PC-3 (cell line): Measurements from ENCODE around the gene TRIM10. TPM values are rescaled to one million over a fixed set of nuclear protein-coding genes. Genes with fewer than 3 reads are reported as not detected.

ENCODE experiments used
- ATAC-seq: fragments of 200-7000 bp; cut with Tn5 transposase; 2 replicates; pipeline ENCODE4 v1.9.1; 2020; ENCODE audit warnings: mild to moderate bottlenecking, moderate library complexity
- BruUV-seq: library from RNA; stranded (reverse); fragments of 400-500 nt; replicated peaks from 2 replicates; lab custom pipeline; 2021; lab: Mats Ljungman, UMichigan
- CTCF ChIA-PET: fragments of 300-600 bp; sonication (Branson Sonifier 250); formaldehyde crosslinking; loops from one replicate; lab custom pipeline; 2022; ENCODE audit warnings: antibody characterized with exemption; lab: Charles Lee
- POLR2A ChIA-PET: fragments of 300-600 bp; sonication (Branson Sonifier 250); formaldehyde crosslinking; loops from one replicate; lab custom pipeline; 2022; ENCODE audit warnings: antibody characterized with exemption; ENCODE audit not compliant: unreplicated experiment; lab: Charles Lee
- DNase-seq: peaks from one replicate; pipeline ENCODE4 v3.0.0-alpha.2; 2015
- H2AFZ ChIP-seq: fragments of 300-600 bp; sonication (generic); 2 replicates; pipeline ENCODE4 v1.6.0; 2016; ENCODE audit warnings: antibody characterized with exemption, low read length
- H3F3A ChIP-seq: fragments of 300-600 bp; sonication (generic); one replicate; pipeline ENCODE4 v1.6.0; 2017; ENCODE audit warnings: antibody characterized with exemption, low read length, control low read depth, mild to moderate bottlenecking; ENCODE audit not compliant: unreplicated experiment
- H3K27ac ChIP-seq: fragments of 300-600 bp; sonication (generic); 2 replicates; pipeline ENCODE4 v1.5.1; 2016; ENCODE audit warnings: mild to moderate bottlenecking, low read length
- H3K27me3 ChIP-seq: fragments of 300-600 bp; sonication (generic); 2 replicates; pipeline ENCODE4 v1.6.1; 2016; ENCODE audit warnings: low read length, mixed read lengths
- H3K36me3 ChIP-seq: fragments of 300-600 bp; sonication (generic); 2 replicates; pipeline ENCODE4 v1.6.1; 2016; ENCODE audit warnings: low read depth, mixed run types, low read length, mixed read lengths
- H3K4me1 ChIP-seq: fragments of 300-600 bp; sonication (generic); 2 replicates; pipeline ENCODE4 v1.5.1; 2016; ENCODE audit warnings: low read length; ENCODE audit not compliant: insufficient read depth
- H3K4me2 ChIP-seq: fragments of 300-600 bp; sonication (generic); 2 replicates; pipeline ENCODE4 v1.6.0; 2016; ENCODE audit warnings: low read length
- H3K4me3 ChIP-seq: fragments of 300-600 bp; sonication (generic); 2 replicates; pipeline ENCODE4 v1.5.1; 2016; ENCODE audit warnings: mild to moderate bottlenecking, low read length, mixed read lengths
- H3K79me2 ChIP-seq: fragments of 300-600 bp; sonication (generic); 2 replicates; pipeline ENCODE4 v1.6.1; 2017; ENCODE audit warnings: low read length, mixed read lengths
- H3K9ac ChIP-seq: fragments of 300-600 bp; sonication (generic); 2 replicates; pipeline ENCODE4 v1.6.0; 2016; ENCODE audit warnings: mild to moderate bottlenecking, low read length
- H3K9me2 ChIP-seq: fragments of 300-600 bp; sonication (generic); replicated peaks from 2 replicates; pipeline ENCODE4 v1.6.1; 2016; ENCODE audit warnings: mixed run types, low read length, mixed read lengths
- H3K9me3 ChIP-seq: fragments of 300-600 bp; sonication (generic); 2 replicates; pipeline ENCODE4 v1.6.1; 2016; ENCODE audit warnings: low read length, mixed read lengths
- H4K20me1 ChIP-seq: fragments of 300-600 bp; sonication (generic); 2 replicates; pipeline ENCODE4 v1.6.1; 2016; ENCODE audit warnings: low read length, mixed read lengths
- EZH2 ChIP-seq: fragments of 300-600 bp; sonication (generic); IDR thresholded peaks from one replicate; pipeline ENCODE4 v1.6.1; 2017; ENCODE audit warnings: antibody characterized with exemption, mild to moderate bottlenecking, low read length; ENCODE audit not compliant: unreplicated experiment
- EZH2phosphoT487 ChIP-seq: fragments of 300-600 bp; sonication (generic); IDR thresholded peaks from 2 replicates; pipeline ENCODE4 v1.6.1; 2018; ENCODE audit warnings: mild to moderate bottlenecking, antibody characterized with exemption, low read length, borderline replicate concordance
- intact Hi-C: fragments of 100-400 bp; cut with micrococcal nuclease; formaldehyde crosslinking; loops from 2 replicates; pipeline ENCODE4 v1.9.0; 2023
- total RNA-seq: library from RNA; depleted of rRNA; stranded (reverse); fragments of >200 nt; gene quantifications from 2 replicates; pipeline ENCODE4 v1.2.3, GENCODE V29; 2014
- TF ChIP-seq, protein P1 (sequence below): fragments of 300-600 bp; sonication (generic); conservative IDR thresholded peaks from 2 replicates; pipeline ENCODE4 v1.5.1; 2017; ENCODE audit warnings: antibody characterized with exemption, low read depth, mild to moderate bottlenecking, low read length

The TRIM10 gene
- total RNA-seq, 1 experiment from 2014 or later, result not detected

GRCh38 chr6:30112402-30112994 lies 48.5 kb downstream of the TRIM10 start:
- no peak overlapping the region for H3K9ac ChIP-seq
- no peaks in the 10 kb centered on the region for H3K79me2 ChIP-seq
- no peak overlapping the region for H3K27ac ChIP-seq
- H3K9me3 ChIP-seq, result no peaks in the 10 kb centered on the region
- no peaks in the 10 kb centered on the region for H3K9me2 ChIP-seq
- no peak for ATAC-seq
- no peak overlapping the region for H2AFZ ChIP-seq
- no peak overlapping the region for H3K4me3 ChIP-seq
- 0 out of 2 replicates have a peak overlapping the region, but pooled peaks have one; percentile 8 for H3K4me2 ChIP-seq
- no peak for DNase-seq
- H3K36me3 ChIP-seq, result no peaks in the 10 kb centered on the region
- intact Hi-C loops, result no loop called here
- TSS peak; percentile 65 for BruUV-seq
- H3K27me3 ChIP-seq, result no peaks in the 10 kb centered on the region
- no peaks in the 10 kb centered on the region for H3F3A ChIP-seq
- ChIA-PET POLR2A (no interaction called here), CTCF (no interaction called here)
- peaks cover 8% of the 10 kb centered on the region; the same call in 1 of the 2 replicates for H3K4me1 ChIP-seq
- H4K20me1 ChIP-seq, result no peaks in the 10 kb centered on the region
- TF ChIP-seq EZH2 (no peak), EZH2phosphoT487 (no peak)
- TF ChIP-seq, protein P1, sequence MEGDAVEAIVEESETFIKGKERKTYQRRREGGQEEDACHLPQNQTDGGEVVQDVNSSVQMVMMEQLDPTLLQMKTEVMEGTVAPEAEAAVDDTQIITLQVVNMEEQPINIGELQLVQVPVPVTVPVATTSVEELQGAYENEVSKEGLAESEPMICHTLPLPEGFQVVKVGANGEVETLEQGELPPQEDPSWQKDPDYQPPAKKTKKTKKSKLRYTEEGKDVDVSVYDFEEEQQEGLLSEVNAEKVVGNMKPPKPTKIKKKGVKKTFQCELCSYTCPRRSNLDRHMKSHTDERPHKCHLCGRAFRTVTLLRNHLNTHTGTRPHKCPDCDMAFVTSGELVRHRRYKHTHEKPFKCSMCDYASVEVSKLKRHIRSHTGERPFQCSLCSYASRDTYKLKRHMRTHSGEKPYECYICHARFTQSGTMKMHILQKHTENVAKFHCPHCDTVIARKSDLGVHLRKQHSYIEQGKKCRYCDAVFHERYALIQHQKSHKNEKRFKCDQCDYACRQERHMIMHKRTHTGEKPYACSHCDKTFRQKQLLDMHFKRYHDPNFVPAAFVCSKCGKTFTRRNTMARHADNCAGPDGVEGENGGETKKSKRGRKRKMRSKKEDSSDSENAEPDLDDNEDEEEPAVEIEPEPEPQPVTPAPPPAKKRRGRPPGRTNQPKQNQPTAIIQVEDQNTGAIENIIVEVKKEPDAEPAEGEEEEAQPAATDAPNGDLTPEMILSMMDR, result no peak

DNA sequence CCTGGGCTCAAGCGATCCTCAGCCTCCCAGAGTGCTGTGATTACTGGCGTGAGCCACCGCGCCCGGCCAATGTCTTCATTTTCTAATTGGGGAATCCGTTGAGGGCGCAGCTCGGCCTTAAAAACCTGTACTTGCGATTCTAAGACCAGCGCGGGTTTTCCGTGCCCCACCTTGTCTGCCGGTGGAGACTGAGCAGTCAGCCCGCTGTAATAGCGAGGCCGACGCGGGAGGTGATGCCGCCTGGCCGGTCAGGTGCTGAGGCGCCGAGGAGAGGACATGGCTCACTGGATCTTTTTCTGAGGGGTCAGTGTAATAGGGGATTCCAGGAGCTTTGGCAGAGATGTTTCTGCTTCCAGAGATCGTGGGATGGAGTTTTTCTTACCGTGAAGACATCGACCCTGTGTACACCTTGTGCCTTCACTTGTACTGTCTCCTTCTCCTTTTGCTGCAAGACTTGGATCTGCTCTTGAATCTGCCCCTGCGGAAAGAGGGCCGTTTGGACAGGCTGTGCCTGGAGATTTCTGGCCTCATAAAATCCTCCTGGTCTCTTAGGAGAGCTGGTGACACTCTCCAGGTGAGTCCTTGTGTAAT lies 49.6 kb downstream of the TRIM10 start:
- Histone ChIP-seq H3K4me3 (no peak overlapping the region), H3K9ac (no peak overlapping the region), H3K36me3 (no peaks in the 10 kb centered on the region), H3K27ac (no peak overlapping the region), H3K4me2 (no peak overlapping the region), H3K27me3 (no peaks in the 10 kb centered on the region), H3K4me1 (peaks cover 8% of the 10 kb centered on the region; the same call in 1 of the 2 replicates), H2AFZ (no peak overlapping the region), H3K79me2 (no peaks in the 10 kb centered on the region), H3F3A (no peaks in the 10 kb centered on the region), H3K9me3 (no peaks in the 10 kb centered on the region), H3K9me2 (no peaks in the 10 kb centered on the region), H4K20me1 (no peaks in the 10 kb centered on the region)
- POLR2A ChIA-PET, result no interaction called here
- no peak for DNase-seq
- no peak for ATAC-seq
- TF ChIP-seq EZH2phosphoT487 (no peak), EZH2 (no peak)
- TF ChIP-seq, protein P1, result no peak
- CTCF ChIA-PET, result no interaction called here
- no TSS peak for BruUV-seq
- intact Hi-C loops, result no loop called here

DNA sequence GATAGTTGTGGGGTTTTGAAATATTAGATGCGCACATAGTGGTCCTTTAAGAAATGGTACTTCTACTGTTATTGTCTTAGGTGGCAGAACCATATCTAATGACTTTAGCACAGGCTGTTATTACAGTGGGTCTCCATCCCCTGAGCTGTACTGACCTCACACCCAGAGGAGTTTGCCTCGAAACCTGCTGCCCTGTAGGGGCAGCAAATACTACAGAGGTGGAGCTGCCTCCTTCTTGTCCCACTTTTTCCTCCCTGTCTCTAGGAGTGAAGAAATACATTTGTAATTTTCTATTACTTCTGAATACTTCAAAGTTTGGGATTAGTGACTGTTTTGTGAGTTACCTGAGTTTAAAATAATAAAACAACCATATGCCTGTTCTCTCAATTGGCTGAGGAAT lies 56.4 kb downstream of the TRIM10 start:
- no peaks in the 10 kb centered on the region for H3F3A ChIP-seq
- H3K36me3 ChIP-seq, result no peaks in the 10 kb centered on the region
- H3K4me1 ChIP-seq, result peaks cover 31% of the 10 kb centered on the region
- ATAC-seq, result no peak
- no peak overlapping the region for H3K27ac ChIP-seq
- intact Hi-C loops, result no loop called here
- no peak overlapping the region for H3K4me3 ChIP-seq
- no peaks in the 10 kb centered on the region for H3K9me3 ChIP-seq
- no peak overlapping the region for H3K4me2 ChIP-seq
- TF ChIP-seq, protein P1, result peak; percentile 20; the same call in 1 of the 2 replicates
- no peak for TF ChIP-seq EZH2phosphoT487
- H4K20me1 ChIP-seq, result no peaks in the 10 kb centered on the region
- H3K79me2 ChIP-seq, result no peaks in the 10 kb centered on the region
- peak; percentile 15 for DNase-seq
- no peaks in the 10 kb centered on the region for H3K9me2 ChIP-seq
- no peak overlapping the region for H2AFZ ChIP-seq
- CTCF ChIA-PET, result interaction anchor here (1.0 to 4.8 kb wide), 2 partner anchors 18 to 27 kb away, joined by 4 to 107 read pairs; no protein-coding TSS in a partner anchor
- no peaks in the 10 kb centered on the region for H3K27me3 ChIP-seq
- H3K9ac ChIP-seq, result no peak overlapping the region
- POLR2A ChIA-PET, result no interaction called here
- BruUV-seq, result no TSS peak
